ENCODE data around the gene PXK. TPM values are rescaled to one million over a fixed set of nuclear protein-coding genes. Genes with fewer than 3 reads are reported as not detected.

The PXK gene
- total RNA-seq, 4 donors from 2014 or later, result 28.2 to 35.3 (median 30.3) TPM

- Histone ChIP-seq H3K9me3 (peaks cover 0 to 3% (median 0%) of the 10 kb centered on the region in 4 donors), H3K27me3 (no peaks in the 10 kb centered on the region), H3K4me1 (peaks cover 6 to 27% (median 19%) of the 10 kb centered on the region in 4 donors), H3K4me3 (no peak overlapping the region), H3K36me3 (no peaks in the 10 kb centered on the region), H3K27ac (replicated peaks in 1 of 4) (peak overlapping the region; percentile 11 to 58 (median 48))
- no peak for DNase-seq (ENCODE audit: extremely low spot score)
- 40% methylated on average over 2 of the region's 2 CpGs for WGBS
- intact Hi-C loops (cut with DNase I), result no loop called here
- no peak for TF ChIP-seq POLR2A (IDR thresholded peaks at IDR 0.05; ENCODE audit: low read depth)
- no peak for TF ChIP-seq EP300 (IDR thresholded peaks at IDR 0.05)
Measured at GRCh38 chr3:58325525-58325992, 7.1 kb upstream of the PXK start.

DNA sequence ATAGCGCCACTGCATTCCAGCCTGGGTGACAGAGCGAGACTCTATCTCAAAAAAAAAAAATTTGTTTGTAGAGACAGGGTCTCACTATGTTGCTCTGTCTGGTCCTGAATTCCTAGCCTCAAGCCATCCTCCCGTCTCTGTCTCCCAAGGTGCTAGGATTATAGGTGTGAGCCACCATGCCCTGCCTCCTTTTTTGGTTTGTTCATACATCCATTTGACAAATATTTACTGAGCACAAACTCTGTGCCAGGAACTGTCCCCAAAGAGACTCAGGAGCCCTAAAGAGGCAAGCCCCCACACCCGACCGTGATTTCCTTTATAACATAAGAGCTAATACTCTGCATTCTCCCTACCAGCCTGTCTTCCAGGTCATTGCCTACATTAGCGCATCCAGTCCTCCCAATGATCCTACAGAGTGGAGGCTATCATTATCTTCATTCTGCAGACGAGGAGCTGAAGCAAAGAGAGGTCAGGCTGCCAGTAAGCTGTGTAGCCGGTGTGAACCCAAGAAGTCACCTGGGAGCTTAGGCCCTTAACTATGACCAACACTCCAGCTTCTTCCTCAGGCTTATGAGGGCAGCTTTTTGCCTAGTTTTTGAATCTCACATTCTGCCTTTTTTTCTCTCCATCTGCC lies 6.3 kb upstream of the PXK start:
- Histone ChIP-seq H3K27me3 (no peaks in the 10 kb centered on the region), H3K9me3 (peaks cover 0 to 3% (median 0%) of the 10 kb centered on the region in 4 donors), H3K4me1 (peaks cover 6 to 22% (median 17%) of the 10 kb centered on the region in 4 donors), H3K36me3 (no peaks in the 10 kb centered on the region), H3K4me3 (no peak overlapping the region), H3K27ac (replicated peaks in 1 of 4) (no peak overlapping the region)
- no peak for DNase-seq (ENCODE audit: extremely low spot score)
- intact Hi-C loops (cut with DNase I), result no loop called here
- TF ChIP-seq CTCF (IDR thresholded peaks at IDR 0.05), result no peak
- WGBS, result 95% methylated on average over 8 of the region's 8 CpGs

DNA sequence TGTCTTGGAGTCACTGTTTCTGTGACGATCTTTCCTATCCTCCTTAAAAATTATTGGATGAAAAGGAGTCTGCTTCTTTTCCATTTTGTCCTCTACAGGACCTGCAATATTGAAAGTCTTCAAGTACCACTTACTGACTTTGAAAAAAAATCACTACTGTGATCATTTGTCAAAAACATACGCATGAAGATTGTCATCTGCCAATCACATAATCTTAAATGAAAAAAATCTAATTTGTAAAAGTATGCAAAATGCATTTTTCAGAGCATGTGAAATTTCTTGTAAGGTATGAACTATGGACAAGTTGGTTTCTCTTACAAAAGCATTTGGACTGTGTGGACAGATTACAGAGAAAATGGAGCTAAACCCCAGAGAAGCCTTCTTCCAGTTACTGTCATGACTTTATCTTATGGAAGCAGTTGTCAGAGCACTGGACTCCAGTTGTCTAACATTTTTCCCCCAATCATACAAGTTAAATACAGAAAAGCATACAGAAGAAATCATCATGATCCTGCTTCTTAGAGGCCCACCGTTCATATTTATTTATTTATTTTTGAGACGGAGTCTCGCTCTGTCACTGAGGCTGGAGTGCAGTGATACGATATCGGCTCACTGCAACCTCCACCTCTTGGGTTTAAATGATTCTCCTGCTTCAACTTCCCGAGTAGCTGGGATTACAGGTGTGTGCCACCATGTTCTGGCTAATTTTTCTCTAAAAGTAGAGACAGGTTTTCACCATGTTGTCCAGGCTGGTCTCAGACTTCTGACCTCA lies 3.4 kb upstream of the PXK start:
- no peaks in the 10 kb centered on the region for H3K36me3 ChIP-seq
- WGBS, result 90% methylated on average over 8 of the region's 8 CpGs

GRCh38 chr3:58329922-58330413 lies 2.7 kb upstream of the PXK start:
- no peak overlapping the region for H3K4me3 ChIP-seq
- 96% methylated on average over 5 of the region's 5 CpGs for WGBS
- no peaks in the 10 kb centered on the region for H3K36me3 ChIP-seq
- peaks cover 23 to 45% (median 37%) of the 10 kb centered on the region in 4 donors for H3K4me1 ChIP-seq
- no peak overlapping the region for H3K27ac ChIP-seq (replicated peaks in 1 of 4)
- DNase-seq (ENCODE audit: extremely low spot score), result no peak
- H3K9me3 ChIP-seq, result peaks cover 0 to 3% (median 0%) of the 10 kb centered on the region in 4 donors
- no peaks in the 10 kb centered on the region for H3K27me3 ChIP-seq
- intact Hi-C loops (cut with DNase I), result loop anchor here (5.0 kb wide), 2 partner anchors 82 to 162 kb away; partner anchors contain the start of gene KCTD6
- no peak for TF ChIP-seq CTCF (IDR thresholded peaks at IDR 0.05)
- no peak for TF ChIP-seq EP300 (IDR thresholded peaks at IDR 0.05)
- no peak for TF ChIP-seq POLR2AphosphoS5 (IDR thresholded peaks at IDR 0.05)
- TF ChIP-seq POLR2A (IDR thresholded peaks at IDR 0.05; ENCODE audit: low read depth), result no peak

More for the DNA sequence above, 3.4 kb upstream of the PXK start:
- Histone ChIP-seq H3K9me3 (peaks cover 0 to 3% (median 0%) of the 10 kb centered on the region in 4 donors), H3K27me3 (no peaks in the 10 kb centered on the region), H3K4me3 (no peak overlapping the region), H3K27ac (replicated peaks in 1 of 4) (no peak overlapping the region), H3K4me1 (peaks cover 20 to 39% (median 32%) of the 10 kb centered on the region in 4 donors)
- intact Hi-C loops (cut with DNase I), result no loop called here
- TF ChIP-seq POLR2A (IDR thresholded peaks at IDR 0.05; ENCODE audit: low read depth) (no peak), CTCF (IDR thresholded peaks at IDR 0.05) (no peak), EP300 (IDR thresholded peaks at IDR 0.05) (no peak), POLR2AphosphoS5 (IDR thresholded peaks at IDR 0.05) (no peak)
- no peak for DNase-seq (ENCODE audit: extremely low spot score)

GRCh38 chr3:58331593-58332152 lies 1.0 kb upstream of the PXK start:
- peak overlapping the region in 1 of 4 donors; percentile 89 for H3K4me3 ChIP-seq
- no peak overlapping the region for H3K27ac ChIP-seq (replicated peaks in 1 of 4)
- no peaks in the 10 kb centered on the region for H3K36me3 ChIP-seq
- WGBS, result 86% methylated on average over 4 of the region's 4 CpGs
- no peak for TF ChIP-seq POLR2AphosphoS5 (IDR thresholded peaks at IDR 0.05)
- no peak for TF ChIP-seq EP300 (IDR thresholded peaks at IDR 0.05)
- TF ChIP-seq CTCF (IDR thresholded peaks at IDR 0.05), result no peak
- no peak for TF ChIP-seq POLR2A (IDR thresholded peaks at IDR 0.05; ENCODE audit: low read depth)
- DNase-seq (ENCODE audit: extremely low spot score), result no peak
- H3K27me3 ChIP-seq, result no peaks in the 10 kb centered on the region
- intact Hi-C loops (cut with DNase I), result loop anchor here (5.0 kb wide), 2 partner anchors 81 to 161 kb away; partner anchors contain the start of gene KCTD6
- H3K4me1 ChIP-seq, result peaks cover 17 to 45% (median 41%) of the 10 kb centered on the region in 4 donors
- H3K9me3 ChIP-seq, result no peaks in the 10 kb centered on the region
